HG02588 (cell line): ENCODE data around the gene ACAT2.
"Not testable (repeated sequence)": the region's sequence is repeated elsewhere in the genome, so short reads cannot be mapped to it uniquely, and the experiment has no call there.

ENCODE experiments used
- ATAC-seq: cut with Tn5 transposase; IDR thresholded peaks from one replicate; pipeline ENCODE4 v1.9.1; 2021; ENCODE audit warnings: mild to moderate bottlenecking, moderate library complexity; ENCODE audit not compliant: unreplicated experiment

The ACAT2 gene

GRCh38 chr6:159761873-159762680, at the start of gene ACAT2:
ACAT2 (plus strand) TSS chr6:159762045; CDS start chr6:159762088, 43 bp downstream.
- ATAC-seq: peak; percentile 98

GRCh38 chr6:159712389-159712788, 49.5 kb upstream of the ACAT2 start:
- ATAC-seq: not testable (repeated sequence)

- no peak for ATAC-seq
Measured at GRCh38 chr6:159713984-159714383, 47.9 kb upstream of the ACAT2 start.

- ATAC-seq: no peak
Measured at GRCh38 chr6:159714404-159714803, 47.4 kb upstream of the ACAT2 start.

- no peak for ATAC-seq
Measured at GRCh38 chr6:159715166-159715565, 46.7 kb upstream of the ACAT2 start.

GRCh38 chr6:159715605-159716004, 46.2 kb upstream of the ACAT2 start:
- no peak for ATAC-seq

GRCh38 chr6:159716247-159717096, 45.4 kb upstream of the ACAT2 start:
- ATAC-seq: no peak

- no peak for ATAC-seq
Measured at GRCh38 chr6:159718634-159719033, 43.2 kb upstream of the ACAT2 start.

GRCh38 chr6:159719287-159719686, 42.6 kb upstream of the ACAT2 start:
- ATAC-seq: no peak

- ATAC-seq: no peak
Measured at GRCh38 chr6:159720708-159721107, 41.1 kb upstream of the ACAT2 start.

- not testable (repeated sequence) for ATAC-seq
Measured at GRCh38 chr6:159721981-159722380, 39.9 kb upstream of the ACAT2 start.

GRCh38 chr6:159722655-159723054, 39.2 kb upstream of the ACAT2 start:
- no peak for ATAC-seq

GRCh38 chr6:159723259-159723658, 38.6 kb upstream of the ACAT2 start:
- no peak for ATAC-seq

GRCh38 chr6:159724778-159725177, 37.1 kb upstream of the ACAT2 start:
- no peak for ATAC-seq

GRCh38 chr6:159725208-159725607, 36.6 kb upstream of the ACAT2 start:
- ATAC-seq: not testable (repeated sequence)

- peak; percentile 23 for ATAC-seq
Measured at GRCh38 chr6:159726255-159726917, 35.5 kb upstream of the ACAT2 start.

GRCh38 chr6:159726918-159727716, 34.7 kb upstream of the ACAT2 start, which contains the start of gene WTAP:
WTAP (plus strand) TSS chr6:159727506; CDS start chr6:159736266, 8,760 bp downstream.
- ATAC-seq: peak; percentile 71

- ATAC-seq: peak; percentile 36
Measured at GRCh38 chr6:159727717-159728445, 34.0 kb upstream of the ACAT2 start.

GRCh38 chr6:159728531-159728964, 33.3 kb upstream of the ACAT2 start:
- no peak for ATAC-seq
